H1 (cell line): ENCODE measurements around the gene NT5E. TPM values are rescaled to one million over a fixed set of nuclear protein-coding genes. Genes with fewer than 3 reads are reported as not detected.

ENCODE experiments used
- CTCF ChIA-PET: fragments of 300-600 bp; sonication (Branson Sonifier 250); formaldehyde crosslinking; loops from one replicate; lab custom pipeline; 2021; ENCODE audit not compliant: partially characterized antibody; lab: Charles Lee
- POLR2A ChIA-PET: fragments of 300-600 bp; sonication (Branson Sonifier 250); formaldehyde crosslinking; loops from one replicate; lab custom pipeline; 2021; ENCODE audit warnings: inconsistent platforms; ENCODE audit not compliant: partially characterized antibody; lab: Charles Lee
- DNase-seq, 2 experiments: peaks; one replicate each; pipeline versions ENCODE4 v3.0.0 to v3.0.0-alpha.2; 2010 to 2022; ENCODE audit warnings: low spot score in 2 of 2, low read depth in 1 of 2, mixed read lengths in 1 of 2
- FAIRE-seq: peaks from 2 replicates; lab custom pipeline; 2011; peaks lifted over from hg19 to GRCh38; lab: Jason Lieb, UNC
- H2AFZ ChIP-seq: 2 replicates; pipeline ENCODE4 v1.8.1; 2012; ENCODE audit warnings: low read length, inconsistent platforms
- H2AK5ac ChIP-seq: 2 replicates; pipeline ENCODE4 v1.6.1; 2013; ENCODE audit warnings: low read depth, low read length
- H2BK120ac ChIP-seq: replicated peaks from 2 replicates; pipeline ENCODE3; 2013; ENCODE audit warnings: low read depth, low read length, inconsistent platforms
- H2BK12ac ChIP-seq: 2 replicates; pipeline ENCODE4 v1.6.1; 2013; ENCODE audit warnings: low read depth, low read length
- H2BK15ac ChIP-seq: 2 replicates; pipeline ENCODE4 v1.6.1; 2013; ENCODE audit warnings: low read length
- H2BK20ac ChIP-seq: 2 replicates; pipeline ENCODE4 v1.6.1; 2013; ENCODE audit warnings: low read length
- H2BK5ac ChIP-seq: 2 replicates; pipeline ENCODE4 v1.6.1; 2013; ENCODE audit warnings: low read depth, low read length
- H3K14ac ChIP-seq: 2 replicates; pipeline ENCODE4 v1.6.1; 2013; ENCODE audit warnings: inconsistent platforms; ENCODE audit not compliant: insufficient read length
- H3K18ac ChIP-seq: 2 replicates; pipeline ENCODE4 v1.6.1; 2013; ENCODE audit warnings: low read length; ENCODE audit errors: extremely low read depth
- H3K23ac ChIP-seq: 2 replicates; pipeline ENCODE4 v1.6.1; 2013; ENCODE audit warnings: inconsistent platforms; ENCODE audit not compliant: insufficient read length
- H3K23me2 ChIP-seq: 2 replicates; pipeline ENCODE4 v1.6.1; 2013; ENCODE audit warnings: low read depth, low read length
- H3K27ac ChIP-seq: 2 replicates; pipeline ENCODE4 v1.6.1; 2011; ENCODE audit warnings: low read depth, low read length, inconsistent platforms
- H3K27me3 ChIP-seq, 4 experiments: replicated peaks in 1 of 4; 1 replicate in 1 of 4; 2 replicates in 3 of 4; pipeline versions ENCODE4 v1.6.1 to v1.8.1; 2011 to 2013; ENCODE audit warnings: low read length in 3 of 4, mild to moderate bottlenecking in 3 of 4, inconsistent platforms in 2 of 4, mixed read lengths in 2 of 4, moderate library complexity in 1 of 4; ENCODE audit not compliant: control insufficient read depth in 3 of 4, insufficient read depth in 3 of 4; ENCODE audit errors: extremely low read depth in 1 of 4
- H3K36me3 ChIP-seq, 4 experiments: 2 replicates each; pipeline versions ENCODE4 v1.6.1 to v1.8.1; 2011 to 2013; ENCODE audit warnings: mild to moderate bottlenecking in 4 of 4, low read length in 3 of 4, moderate library complexity in 2 of 4, control low read depth in 1 of 4, inconsistent platforms in 1 of 4; ENCODE audit not compliant: insufficient read depth in 4 of 4, control insufficient read depth in 2 of 4
- H3K4ac ChIP-seq: replicated peaks from 2 replicates; pipeline ENCODE3; 2013; ENCODE audit warnings: low read length, low read depth, mixed read lengths, inconsistent platforms; ENCODE audit not compliant: insufficient read length
- H3K4me1 ChIP-seq, 4 experiments: replicated peaks in 1 of 4; 1 replicate in 1 of 4; 2 replicates in 3 of 4; pipeline versions ENCODE4 v1.6.1 to v1.8.1; 2011 to 2013; ENCODE audit warnings: low read length in 3 of 4, inconsistent platforms in 2 of 4, mixed read lengths in 1 of 4; ENCODE audit not compliant: insufficient read depth in 4 of 4, control insufficient read depth in 3 of 4
- H3K4me2 ChIP-seq, 2 experiments: 2 replicates each; pipeline versions ENCODE4 v1.6.1 to v1.8.1; 2011 to 2013; ENCODE audit warnings: low read depth in 2 of 2, low read length in 2 of 2, control low read depth in 1 of 2, inconsistent platforms in 1 of 2, mild to moderate bottlenecking in 1 of 2; ENCODE audit not compliant: insufficient read depth in 1 of 2
- H3K4me3 ChIP-seq, 4 experiments: fragments of 200-600, 300-600 bp in 1 of 4; sonication (generic), shearing (Covaris generic), sonication (Bioruptor Twin) in 1 of 4; 2 replicates each; pipeline versions ENCODE4 v1.5.1 to v1.8.1; 2011 to 2016; ENCODE audit warnings: low read length in 4 of 4, low read depth in 3 of 4, control low read depth in 2 of 4, inconsistent platforms in 2 of 4, mild to moderate bottlenecking in 2 of 4, mixed read lengths in 1 of 4, moderate library complexity in 1 of 4; ENCODE audit not compliant: insufficient read depth in 2 of 4; ENCODE audit errors: extremely low read depth in 1 of 4
- H3K56ac ChIP-seq: replicated peaks from 2 replicates; pipeline ENCODE3; 2013; ENCODE audit warnings: low read depth, mild to moderate bottlenecking, mixed read lengths, low read length, inconsistent platforms; ENCODE audit not compliant: insufficient read length
- H3K79me1 ChIP-seq: 2 replicates; pipeline ENCODE4 v1.6.1; 2013; ENCODE audit warnings: low read depth, low read length, control low read depth
- H3K79me2 ChIP-seq, 2 experiments: 2 replicates each; pipeline versions ENCODE4 v1.6.1 to v1.8.1; 2012 to 2013; ENCODE audit warnings: low read length in 2 of 2, mild to moderate bottlenecking in 2 of 2, inconsistent platforms in 1 of 2; ENCODE audit not compliant: insufficient read depth in 2 of 2, control insufficient read depth in 1 of 2
- H3K9ac ChIP-seq, 4 experiments: replicated peaks in 1 of 4; 1 replicate in 1 of 4; 2 replicates in 3 of 4; pipeline versions ENCODE4 v1.6.1 to v1.8.1; 2011 to 2013; ENCODE audit warnings: low read depth in 3 of 4, low read length in 3 of 4, control low read depth in 2 of 4, mild to moderate bottlenecking in 2 of 4, moderate library complexity in 2 of 4, inconsistent platforms in 1 of 4; ENCODE audit errors: extremely low read depth in 1 of 4
- H3K9me3 ChIP-seq, 2 experiments: 2 replicates each; pipeline versions ENCODE4 v1.6.1 to v1.8.1; 2012 to 2013; ENCODE audit warnings: mild to moderate bottlenecking in 2 of 2, moderate library complexity in 2 of 2, control low read depth in 1 of 2, inconsistent platforms in 1 of 2, low read depth in 1 of 2, low read length in 1 of 2, mixed read lengths in 1 of 2; ENCODE audit not compliant: insufficient read depth in 2 of 2
- H4K20me1 ChIP-seq, 2 experiments: replicated peaks in 1 of 2; 2 replicates each; pipeline versions ENCODE3 to v1.8.1; 2011 to 2013; ENCODE audit warnings: inconsistent platforms in 2 of 2, low read length in 2 of 2, mild to moderate bottlenecking in 1 of 2; ENCODE audit not compliant: insufficient read depth in 2 of 2, control insufficient read depth in 1 of 2
- H4K5ac ChIP-seq: 2 replicates; pipeline ENCODE4 v1.6.1; 2013; ENCODE audit warnings: low read length, low read depth, mixed read lengths, inconsistent platforms; ENCODE audit not compliant: insufficient read length
- H4K8ac ChIP-seq: 2 replicates; pipeline ENCODE4 v1.8.0; 2013; ENCODE audit warnings: mild to moderate bottlenecking, moderate library complexity, low read length, inconsistent platforms; ENCODE audit not compliant: insufficient read depth; ENCODE audit errors: extremely low read depth
- H4K91ac ChIP-seq: replicated peaks from 2 replicates; pipeline ENCODE3; 2013; ENCODE audit warnings: low read length, mixed read lengths, inconsistent platforms; ENCODE audit not compliant: insufficient read length
- SP2 ChIP-seq: IDR thresholded peaks from 2 replicates; pipeline ENCODE4 v1.6.1; 2012; ENCODE audit warnings: mild to moderate bottlenecking, low read length, inconsistent platforms
- WGBS, 2 experiments: shearing (Covaris generic) in 1 of 2; methylation state at CpG; one replicate each; pipeline versions ENCODE4 v1.1.6 to v1.1.7; 2013 to 2015; ENCODE audit warnings: low lambda C conversion rate in 2 of 2, mixed read lengths in 2 of 2, inconsistent platforms in 1 of 2, low coverage in 1 of 2, missing lambda C conversion rate in 1 of 2; ENCODE audit not compliant: insufficient replicate concordance in 2 of 2, insufficient coverage in 1 of 2, insufficient read length in 1 of 2; ENCODE audit errors: extremely low coverage in 1 of 2, missing lambda C conversion rate in 1 of 2; 5-methylcytosine and 5-hydroxymethylcytosine counted together
- polyA plus RNA-seq, 7 experiments: library from polyadenylated mRNA; depleted of rRNA in 3 of 7; stranded (reverse) in 5 of 7; unstranded in 2 of 7; fragments of >200 nt in 5 of 7; fragments of 200-250 nt in 2 of 7; gene quantifications; 1 replicate in 5 of 7; 2 replicates in 1 of 7; 4 replicates in 1 of 7; pipeline versions ENCODE4 v1.2.1 to v1.2.3, GENCODE V29; 2011 to 2013; ENCODE audit warnings: missing spikeins in 2 of 7, mixed read lengths in 2 of 7
- total RNA-seq: library from RNA; stranded (reverse); fragmentation: NEBNext Ultra II Directional; extraction: Animal tissue kit (Norgen Biotek cat#: 25700); gene quantifications from 2 replicates; pipeline ENCODE4 v1.2.1, GENCODE V29; 2021

The NT5E gene
- total and polyA plus RNA-seq, 2 of the 8 experiments (the other 6 are each of a cell fraction or from before 2014, with no cell fraction given) = 0.74 to 1.5 TPM

DNA sequence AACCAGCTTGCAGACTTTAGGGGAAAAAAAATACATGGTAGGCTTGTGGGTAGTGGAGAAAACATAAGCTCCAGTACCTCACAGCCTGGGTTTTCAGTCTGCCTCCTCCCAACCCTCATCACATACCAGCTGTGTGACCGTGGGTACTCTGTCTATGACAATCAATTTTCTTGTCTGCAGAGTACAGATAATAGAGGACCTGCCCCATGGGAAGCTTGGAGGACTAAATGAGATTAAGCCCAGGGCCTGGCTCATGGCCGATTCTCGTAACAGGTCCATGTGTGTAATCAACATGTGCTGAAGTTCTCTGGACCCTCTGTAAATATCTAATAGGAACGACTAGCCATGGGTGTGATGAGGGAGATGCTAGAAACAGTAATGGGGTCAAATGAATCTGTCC, 34.0 kb downstream of the NT5E start:
- FAIRE-seq = no peak
- Histone ChIP-seq H3K18ac (no peak overlapping the region), H3K79me2 (no peaks in the 10 kb centered on the region), H2BK20ac (no peak overlapping the region), H4K20me1 (no peaks in the 10 kb centered on the region), H3K4ac (no peak overlapping the region), H2BK120ac (no peak overlapping the region), H4K91ac (no peak overlapping the region), H3K23ac (no peak overlapping the region), H3K79me1 (no peaks in the 10 kb centered on the region), H3K4me2 (no peak overlapping the region), H4K8ac (no peak overlapping the region), H3K56ac (no peak overlapping the region), H3K9ac (no peak overlapping the region), H2BK15ac (no peak overlapping the region), H3K27me3 (no peaks in the 10 kb centered on the region), H4K5ac (no peak overlapping the region), H3K23me2 (no peaks in the 10 kb centered on the region), H3K4me3 (no peak overlapping the region), H2AK5ac (no peak overlapping the region), H3K36me3 (no peaks in the 10 kb centered on the region), H2BK5ac (no peak overlapping the region), H3K9me3 (no peaks in the 10 kb centered on the region), H3K14ac (no peak overlapping the region), H2AFZ (no peak overlapping the region), H3K27ac (no peak overlapping the region), H3K4me1 (no peaks in the 10 kb centered on the region), H2BK12ac (no peak overlapping the region)
- no peak for DNase-seq
- POLR2A ChIA-PET = interaction anchor here (1.0 to 1.2 kb wide), 2 partner anchors 11 to 113 kb away, joined by 3 read pairs; no protein-coding TSS in a partner anchor
- TF ChIP-seq SP2 = no peak
- 84% methylated on average over 4 of the region's 4 CpGs; no CpG with 5 or more reads in 1 of the 2 experiments for WGBS, 2 experiments
- CTCF ChIA-PET = interaction anchor here (0.6 to 13.1 kb wide), 35 partner anchors 9 to 785 kb away, joined by 3 to 153 read pairs (median 7); partner anchors contain the start of gene NT5E
